WERI-Rb-1 (cell line): ENCODE measurements around the gene CRYBB3.

Experiments used
- DNase-seq: peaks from one replicate; pipeline ENCODE4 v3.0.0-alpha.2; 2020
- H3K27ac ChIP-seq: fragments of 250-450 bp; sonication (Bioruptor Pico); 2 replicates; pipeline ENCODE4 v1.5.1; 2020; ENCODE audit warnings: mild to moderate bottlenecking, moderate library complexity
- H3K27me3 ChIP-seq: fragments of 250-450 bp; sonication (Bioruptor Pico); 2 replicates; pipeline ENCODE4 v1.5.1; 2021; ENCODE audit warnings: mild to moderate bottlenecking, low read depth, moderate library complexity; ENCODE audit not compliant: insufficient read depth, severe bottlenecking
- H3K36me3 ChIP-seq: fragments of 250-450 bp; sonication (Bioruptor Pico); 2 replicates; pipeline ENCODE4 v1.5.1; 2020; ENCODE audit warnings: mild to moderate bottlenecking, moderate library complexity
- H3K4me3 ChIP-seq: 2 replicates; pipeline ENCODE4 v1.5.1; 2011; ENCODE audit warnings: low read depth, mild to moderate bottlenecking, control low read depth, low read length
- H3K9me3 ChIP-seq: fragments of 250-450 bp; sonication (Bioruptor Pico); 2 replicates; pipeline ENCODE4 v1.5.1; 2021; ENCODE audit warnings: mild to moderate bottlenecking, moderate library complexity; ENCODE audit not compliant: severe bottlenecking
- TF ChIP-seq, protein P1 (sequence below): IDR thresholded peaks from 2 replicates; pipeline ENCODE4 v1.5.1; 2011; ENCODE audit warnings: low read depth, mild to moderate bottlenecking, control low read depth, inconsistent platforms, low read length

The CRYBB3 gene

DNA sequence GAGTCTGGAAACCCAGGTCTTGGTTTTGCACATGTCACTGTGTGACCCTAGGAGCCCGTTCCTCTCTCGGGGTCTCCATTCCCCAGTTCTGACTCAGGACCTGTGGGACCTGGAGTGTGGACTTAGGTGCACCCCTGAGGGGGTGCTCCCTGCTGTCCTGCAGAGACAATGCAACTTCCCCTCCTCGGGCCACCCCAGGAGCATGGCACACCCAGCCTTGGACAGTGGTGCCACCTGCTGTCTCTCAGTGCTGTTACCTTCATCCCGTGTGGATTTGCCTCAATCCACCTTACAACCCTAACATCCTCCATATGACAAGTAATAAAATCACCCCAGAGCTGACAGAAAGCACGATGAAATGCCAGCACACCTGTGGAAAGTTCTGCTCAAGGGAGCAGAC lies 27.5 kb upstream of the CRYBB3 start:
- peak; percentile 52 for DNase-seq
- peaks cover 21% of the 10 kb centered on the region for H3K36me3 ChIP-seq
- H3K9me3 ChIP-seq, result no peaks in the 10 kb centered on the region
- H3K27ac ChIP-seq, result no peak overlapping the region
- H3K27me3 ChIP-seq, result no peaks in the 10 kb centered on the region
- TF ChIP-seq, protein P1, sequence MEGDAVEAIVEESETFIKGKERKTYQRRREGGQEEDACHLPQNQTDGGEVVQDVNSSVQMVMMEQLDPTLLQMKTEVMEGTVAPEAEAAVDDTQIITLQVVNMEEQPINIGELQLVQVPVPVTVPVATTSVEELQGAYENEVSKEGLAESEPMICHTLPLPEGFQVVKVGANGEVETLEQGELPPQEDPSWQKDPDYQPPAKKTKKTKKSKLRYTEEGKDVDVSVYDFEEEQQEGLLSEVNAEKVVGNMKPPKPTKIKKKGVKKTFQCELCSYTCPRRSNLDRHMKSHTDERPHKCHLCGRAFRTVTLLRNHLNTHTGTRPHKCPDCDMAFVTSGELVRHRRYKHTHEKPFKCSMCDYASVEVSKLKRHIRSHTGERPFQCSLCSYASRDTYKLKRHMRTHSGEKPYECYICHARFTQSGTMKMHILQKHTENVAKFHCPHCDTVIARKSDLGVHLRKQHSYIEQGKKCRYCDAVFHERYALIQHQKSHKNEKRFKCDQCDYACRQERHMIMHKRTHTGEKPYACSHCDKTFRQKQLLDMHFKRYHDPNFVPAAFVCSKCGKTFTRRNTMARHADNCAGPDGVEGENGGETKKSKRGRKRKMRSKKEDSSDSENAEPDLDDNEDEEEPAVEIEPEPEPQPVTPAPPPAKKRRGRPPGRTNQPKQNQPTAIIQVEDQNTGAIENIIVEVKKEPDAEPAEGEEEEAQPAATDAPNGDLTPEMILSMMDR, result peak; percentile 82
- H3K4me3 ChIP-seq, result no peak overlapping the region

GRCh38 chr22:25174156-25174887 lies 25.3 kb upstream of the CRYBB3 start:
- Histone ChIP-seq H3K27ac (no peak overlapping the region), H3K9me3 (no peaks in the 10 kb centered on the region), H3K4me3 (no peak overlapping the region), H3K27me3 (no peaks in the 10 kb centered on the region), H3K36me3 (peaks cover 21% of the 10 kb centered on the region)
- DNase-seq, result no peak
- TF ChIP-seq, protein P1, result no peak

GRCh38 chr22:25174888-25175411 lies 24.7 kb upstream of the CRYBB3 start:
- DNase-seq, result no peak
- TF ChIP-seq, protein P1, result no peak
- H3K27ac ChIP-seq, result no peak overlapping the region
- H3K9me3 ChIP-seq, result no peaks in the 10 kb centered on the region
- no peaks in the 10 kb centered on the region for H3K27me3 ChIP-seq
- H3K36me3 ChIP-seq, result peaks cover 21% of the 10 kb centered on the region
- no peak overlapping the region for H3K4me3 ChIP-seq

DNA sequence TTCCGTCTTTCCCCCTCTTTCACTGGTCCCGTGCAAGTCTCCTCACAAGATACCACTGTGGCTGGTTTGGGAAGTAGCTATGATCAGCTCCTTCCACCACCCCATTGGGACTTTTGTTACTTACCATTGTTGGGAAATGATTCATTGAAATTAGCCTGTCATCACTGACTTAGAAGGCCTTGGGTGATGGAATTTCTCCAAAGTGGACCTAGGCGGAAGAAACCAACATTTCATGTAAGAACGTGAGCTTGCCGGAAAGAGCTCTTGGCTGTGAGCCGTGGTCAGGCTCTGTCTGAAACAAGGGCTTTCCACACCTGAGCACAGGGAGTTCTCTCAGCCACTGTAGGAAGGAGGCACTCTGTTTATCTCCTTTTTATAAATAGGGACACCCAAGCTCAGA lies 23.5 kb upstream of the CRYBB3 start:
- H3K9me3 ChIP-seq, result no peaks in the 10 kb centered on the region
- H3K4me3 ChIP-seq, result no peak overlapping the region
- no peak overlapping the region for H3K27ac ChIP-seq
- TF ChIP-seq, protein P1, result no peak
- no peaks in the 10 kb centered on the region for H3K27me3 ChIP-seq
- DNase-seq, result no peak
- H3K36me3 ChIP-seq, result peaks cover 21% of the 10 kb centered on the region

DNA sequence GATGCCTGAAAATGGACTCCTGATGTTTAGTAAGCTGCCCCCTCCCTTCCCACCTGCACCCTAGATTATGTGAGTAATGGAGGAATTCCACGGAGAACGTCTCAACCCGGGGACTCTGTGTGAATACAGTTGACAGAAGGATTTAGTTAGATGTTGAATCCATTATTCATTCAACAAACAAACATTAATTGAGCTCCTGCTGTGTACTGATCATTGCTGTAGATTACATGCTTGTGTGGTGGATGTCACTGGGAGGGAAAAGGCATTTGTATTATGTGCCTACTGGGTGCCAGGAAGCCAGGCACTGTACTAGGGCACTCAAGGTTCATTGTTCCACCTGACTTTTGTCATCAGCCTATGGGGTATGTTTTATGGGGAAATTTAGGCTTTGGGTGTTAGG lies 22.9 kb upstream of the CRYBB3 start:
- Histone ChIP-seq H3K4me3 (no peak overlapping the region), H3K27ac (no peak overlapping the region), H3K9me3 (no peaks in the 10 kb centered on the region), H3K36me3 (peaks cover 16% of the 10 kb centered on the region), H3K27me3 (no peaks in the 10 kb centered on the region)
- TF ChIP-seq, protein P1, result no peak
- DNase-seq, result no peak
